K562 (cell line): ENCODE data around the gene BSPRY. TPM values are rescaled to one million over a fixed set of nuclear protein-coding genes. Genes with fewer than 3 reads are reported as not detected.

ENCODE experiments used
- CHD4 ChIP-seq: fragments of 200-600 bp; sonication (generic); IDR thresholded peaks from 3 replicates; pipeline ENCODE4 v1.6.1; 2012; ENCODE audit warnings: low read depth, mild to moderate bottlenecking, mixed read lengths, low read length, inconsistent platforms; ENCODE audit not compliant: insufficient read depth, insufficient replicate concordance, poor library complexity, severe bottlenecking
- COPS2 ChIP-seq: fragments of 450-650 bp; conservative IDR thresholded peaks from 2 replicates; pipeline ENCODE4 v1.6.1; 2016; ENCODE audit warnings: mild to moderate bottlenecking, moderate library complexity
- ILF3 ChIP-seq: fragments of 450-650 bp; IDR thresholded peaks from 2 replicates; pipeline ENCODE4 v1.6.1; 2018; ENCODE audit warnings: antibody characterized with exemption, mild to moderate bottlenecking, moderate library complexity, borderline replicate concordance
- MAFG ChIP-seq: fragments of 450-650 bp; conservative IDR thresholded peaks from 2 replicates; pipeline ENCODE4 v1.6.1; 2016; ENCODE audit warnings: missing genetic modification characterization, missing compliant biosample characterization
- MYC ChIP-seq, 2 experiments: fragments of 250-450 bp in 1 of 2; sonication (Bioruptor Pico) in 1 of 2; IDR thresholded peaks; 2 replicates each; pipeline versions ENCODE4 v1.5.1 to v1.6.1; 2012 to 2021; ENCODE audit warnings: low read depth in 2 of 2, borderline replicate concordance in 1 of 2, improper control_type of control experiment in 1 of 2, low read length in 1 of 2, mild to moderate bottlenecking in 1 of 2, moderate library complexity in 1 of 2
- NELFE ChIP-seq: IDR thresholded peaks from 2 replicates; pipeline ENCODE4 v1.6.1; 2011; ENCODE audit warnings: mild to moderate bottlenecking; ENCODE audit not compliant: insufficient read depth, insufficient read length
- PTRF ChIP-seq: fragments of 450-650 bp; IDR thresholded peaks from 2 replicates; pipeline ENCODE4 v1.6.1; 2016; ENCODE audit warnings: mild to moderate bottlenecking, missing genetic modification characterization, missing compliant biosample characterization
- SMAD1 ChIP-seq: fragments of 150-350 bp; IDR thresholded peaks from 2 replicates; pipeline ENCODE4 v1.6.1; 2014; ENCODE audit warnings: low read length, low read depth; ENCODE audit not compliant: partially characterized antibody
- TRIM28 ChIP-seq: fragments of 450-650 bp; IDR thresholded peaks from 2 replicates; pipeline ENCODE4 v1.6.1; 2017
- XRCC4 ChIP-seq: IDR thresholded peaks from one replicate; pipeline ENCODE4 v1.6.1; 2011; ENCODE audit not compliant: insufficient read depth, insufficient read length; ENCODE audit errors: extremely low read depth
- ZBTB7A ChIP-seq: IDR thresholded peaks from 2 replicates; pipeline ENCODE4 v1.6.1; 2011; ENCODE audit warnings: low read depth, mild to moderate bottlenecking, low read length, moderate library complexity, borderline replicate concordance; ENCODE audit not compliant: control insufficient read depth
- polyA plus RNA-seq, 8 experiments: library from polyadenylated mRNA; depleted of rRNA in 4 of 8; stranded (reverse) in 5 of 8; unstranded in 3 of 8; fragments of >200 nt; fragmentation: Nextera tagmentation in 2 of 8; fragmentation: Illumina TruSeq in 1 of 8; extraction: Ambion mirVana in 2 of 8; extraction: Trizol in 1 of 8; gene quantifications; 2 replicates each; pipeline versions ENCODE4 v1.2.1 to v1.2.3, GENCODE V29; 2011 to 2014; ENCODE audit warnings: inconsistent platforms in 1 of 8, missing spikeins in 1 of 8
- total RNA-seq, 7 experiments: library from RNA; depleted of rRNA in 6 of 7; stranded (reverse); fragments of >200 nt in 6 of 7; fragmentation: Illumina TruSeq in 2 of 7; extraction: Trizol in 2 of 7; gene quantifications; 2 replicates each; pipeline versions ENCODE4 v1.2.1 to v1.2.3, GENCODE V29; 2011 to 2021; ENCODE audit warnings: low replicate concordance in 1 of 7
- TF ChIP-seq, protein P1 (sequence below): IDR thresholded peaks from 2 replicates; pipeline ENCODE4 v1.6.1; 2016; ENCODE audit warnings: missing genetic modification characterization, missing compliant biosample characterization
- TF ChIP-seq, protein P2 (sequence below): fragments of 450-650 bp; IDR thresholded peaks from 2 replicates; pipeline ENCODE4 v1.6.1; 2016; ENCODE audit warnings: antibody characterized with exemption
- TF ChIP-seq, protein P3 (sequence below), 3 experiments: fragments of 200-800 bp in 1 of 3; sonication (Bioruptor generic) in 1 of 3; sonication (generic) in 1 of 3; formaldehyde crosslinking in 1 of 3; IDR thresholded peaks; 2 replicates each; pipeline versions ENCODE4 v1.6.1 to v1.8.0; 2016 to 2022; ENCODE audit warnings: mild to moderate bottlenecking in 2 of 3, missing compliant biosample characterization in 2 of 3, missing genetic modification characterization in 2 of 3, missing genetic modification reagents in 1 of 3
- TF ChIP-seq, protein P4 (sequence below): fragments of 450-650 bp; IDR thresholded peaks from 2 replicates; pipeline ENCODE4 v1.6.1; 2016; ENCODE audit warnings: missing biosample characterization, missing genetic modification characterization
- TF ChIP-seq, protein P5 (sequence below): fragments of 250-450 bp; sonication (Bioruptor Pico); IDR thresholded peaks from 2 replicates; pipeline ENCODE4 v1.4.0; 2020
- TF ChIP-seq, protein P6 (sequence below), 2 experiments: IDR thresholded peaks; 2 replicates each; pipeline ENCODE4 v1.6.1; 2011; ENCODE audit warnings: borderline replicate concordance in 1 of 2, control low read depth in 1 of 2, low read depth in 1 of 2, low read length in 1 of 2, mild to moderate bottlenecking in 1 of 2, mixed read lengths in 1 of 2, moderate library complexity in 1 of 2; ENCODE audit not compliant: insufficient read depth in 1 of 2, insufficient read length in 1 of 2, poor library complexity in 1 of 2, severe bottlenecking in 1 of 2; ENCODE audit errors: extremely low read depth in 1 of 2

Gene BSPRY
- total and polyA plus RNA-seq, 9 of the 15 experiments (the other 6 are each of a cell fraction or from before 2014, with no cell fraction given) = 0.07 to 0.67 (median 0.18) TPM

DNA sequence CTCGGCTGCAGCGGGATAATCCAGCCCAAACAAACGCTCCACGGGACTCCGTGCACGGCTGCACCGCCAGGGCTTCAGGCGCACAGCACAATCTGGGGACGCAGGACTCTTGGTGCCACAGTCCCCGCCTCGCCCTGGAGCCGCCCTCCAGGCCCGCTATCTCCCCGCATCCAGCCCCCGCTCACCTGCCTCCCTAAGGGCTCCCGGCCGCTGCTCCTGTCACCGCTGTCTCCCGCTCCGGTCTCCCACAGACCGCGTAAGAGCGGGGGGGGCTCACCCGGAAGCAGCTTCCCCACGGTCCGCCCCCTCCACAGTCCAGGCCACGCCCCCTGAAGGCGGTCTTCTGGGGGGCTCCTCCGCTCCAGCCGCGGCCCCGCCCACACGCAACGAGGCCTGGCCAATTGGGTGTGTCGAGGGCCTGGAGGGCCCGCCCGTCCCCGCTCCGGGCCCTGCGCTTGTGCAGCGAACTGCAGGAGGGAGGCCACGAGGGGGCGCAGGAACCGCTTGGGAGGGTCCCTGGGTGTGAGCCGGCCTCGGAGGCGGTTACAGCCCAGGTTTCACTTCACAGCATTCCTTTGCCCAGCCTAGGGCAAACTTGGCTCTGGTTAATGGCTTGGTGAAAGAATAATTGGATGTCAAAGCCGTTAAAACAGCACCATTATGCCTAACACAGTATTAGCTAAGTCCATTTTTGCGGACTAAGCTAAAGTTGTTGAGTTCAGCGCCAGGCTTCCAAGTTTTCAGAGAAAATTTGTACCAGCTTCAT lies 51.9 kb downstream of the BSPRY start, which contains the start of gene ALAD (continued):
- TF ChIP-seq, protein P1, sequence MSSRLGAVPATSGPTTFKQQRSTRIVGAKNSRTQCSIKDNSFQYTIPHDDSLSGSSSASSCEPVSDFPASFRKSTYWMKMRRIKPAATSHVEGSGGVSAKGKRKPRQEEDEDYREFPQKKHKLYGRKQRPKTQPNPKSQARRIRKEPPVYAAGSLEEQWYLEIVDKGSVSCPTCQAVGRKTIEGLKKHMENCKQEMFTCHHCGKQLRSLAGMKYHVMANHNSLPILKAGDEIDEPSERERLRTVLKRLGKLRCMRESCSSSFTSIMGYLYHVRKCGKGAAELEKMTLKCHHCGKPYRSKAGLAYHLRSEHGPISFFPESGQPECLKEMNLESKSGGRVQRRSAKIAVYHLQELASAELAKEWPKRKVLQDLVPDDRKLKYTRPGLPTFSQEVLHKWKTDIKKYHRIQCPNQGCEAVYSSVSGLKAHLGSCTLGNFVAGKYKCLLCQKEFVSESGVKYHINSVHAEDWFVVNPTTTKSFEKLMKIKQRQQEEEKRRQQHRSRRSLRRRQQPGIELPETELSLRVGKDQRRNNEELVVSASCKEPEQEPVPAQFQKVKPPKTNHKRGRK (tag) = no peak
- no peak for TF ChIP-seq SMAD1
- no peak for TF ChIP-seq PTRF
- peak; percentile 34; the same call in 1 of the 2 replicates for TF ChIP-seq MYC (IDR thresholded peaks at IDR 0.05; ENCODE audit: low read depth, low read length)
- TF ChIP-seq MYC (CRISPR knock-in tag; IDR thresholded peaks at IDR 0.05; ENCODE audit: borderline replicate concordance, low read depth) = no peak
- TF ChIP-seq ILF3 = no peak
- no peak for TF ChIP-seq XRCC4
- TF ChIP-seq TRIM28 = no peak; the same call in 1 of the 2 replicates
- TF ChIP-seq COPS2 = no peak
- TF ChIP-seq, protein P2, sequence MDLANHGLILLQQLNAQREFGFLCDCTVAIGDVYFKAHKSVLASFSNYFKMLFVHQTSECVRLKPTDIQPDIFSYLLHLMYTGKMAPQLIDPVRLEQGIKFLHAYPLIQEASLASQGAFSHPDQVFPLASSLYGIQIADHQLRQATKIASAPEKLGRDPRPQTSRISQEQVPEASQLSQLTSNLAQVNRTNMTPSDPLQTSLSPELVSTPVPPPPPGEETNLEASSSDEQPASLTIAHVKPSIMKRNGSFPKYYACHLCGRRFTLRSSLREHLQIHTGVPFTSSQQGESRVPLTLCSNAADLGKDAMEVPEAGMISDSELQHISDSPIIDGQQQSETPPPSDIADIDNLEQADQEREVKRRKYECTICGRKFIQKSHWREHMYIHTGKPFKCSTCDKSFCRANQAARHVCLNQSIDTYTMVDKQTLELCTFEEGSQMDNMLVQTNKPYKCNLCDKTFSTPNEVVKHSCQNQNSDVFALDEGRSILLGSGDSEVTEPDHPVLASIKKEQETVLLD = no peak
- TF ChIP-seq, protein P3, sequence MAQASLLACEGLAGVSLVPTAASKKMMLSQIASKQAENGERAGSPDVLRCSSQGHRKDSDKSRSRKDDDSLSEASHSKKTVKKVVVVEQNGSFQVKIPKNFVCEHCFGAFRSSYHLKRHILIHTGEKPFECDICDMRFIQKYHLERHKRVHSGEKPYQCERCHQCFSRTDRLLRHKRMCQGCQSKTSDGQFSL (CRISPR knock-in tag; IDR thresholded peaks at IDR 0.05) = peak; percentile 97
- TF ChIP-seq, protein P3 (tag; IDR thresholded peaks at IDR 0.05) = peak in 1 of 2 experiments; percentile 81; a peak in 2 of 4 replicates
- no peak for TF ChIP-seq NELFE
- no peak for TF ChIP-seq MAFG
- TF ChIP-seq, protein P4, sequence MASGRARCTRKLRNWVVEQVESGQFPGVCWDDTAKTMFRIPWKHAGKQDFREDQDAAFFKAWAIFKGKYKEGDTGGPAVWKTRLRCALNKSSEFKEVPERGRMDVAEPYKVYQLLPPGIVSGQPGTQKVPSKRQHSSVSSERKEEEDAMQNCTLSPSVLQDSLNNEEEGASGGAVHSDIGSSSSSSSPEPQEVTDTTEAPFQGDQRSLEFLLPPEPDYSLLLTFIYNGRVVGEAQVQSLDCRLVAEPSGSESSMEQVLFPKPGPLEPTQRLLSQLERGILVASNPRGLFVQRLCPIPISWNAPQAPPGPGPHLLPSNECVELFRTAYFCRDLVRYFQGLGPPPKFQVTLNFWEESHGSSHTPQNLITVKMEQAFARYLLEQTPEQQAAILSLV = no peak
- TF ChIP-seq, protein P5, sequence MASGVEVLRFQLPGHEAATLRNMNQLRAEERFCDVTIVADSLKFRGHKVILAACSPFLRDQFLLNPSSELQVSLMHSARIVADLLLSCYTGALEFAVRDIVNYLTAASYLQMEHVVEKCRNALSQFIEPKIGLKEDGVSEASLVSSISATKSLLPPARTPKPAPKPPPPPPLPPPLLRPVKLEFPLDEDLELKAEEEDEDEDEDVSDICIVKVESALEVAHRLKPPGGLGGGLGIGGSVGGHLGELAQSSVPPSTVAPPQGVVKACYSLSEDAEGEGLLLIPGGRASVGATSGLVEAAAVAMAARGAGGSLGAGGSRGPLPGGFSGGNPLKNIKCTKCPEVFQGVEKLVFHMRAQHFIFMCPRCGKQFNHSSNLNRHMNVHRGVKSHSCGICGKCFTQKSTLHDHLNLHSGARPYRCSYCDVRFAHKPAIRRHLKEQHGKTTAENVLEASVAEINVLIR = 0 out of 2 replicates have a peak, but pooled peaks have one; percentile 27
- TF ChIP-seq CHD4 = peak; percentile 40
- TF ChIP-seq ZBTB7A = peak; percentile 96
- TF ChIP-seq, protein P6, sequence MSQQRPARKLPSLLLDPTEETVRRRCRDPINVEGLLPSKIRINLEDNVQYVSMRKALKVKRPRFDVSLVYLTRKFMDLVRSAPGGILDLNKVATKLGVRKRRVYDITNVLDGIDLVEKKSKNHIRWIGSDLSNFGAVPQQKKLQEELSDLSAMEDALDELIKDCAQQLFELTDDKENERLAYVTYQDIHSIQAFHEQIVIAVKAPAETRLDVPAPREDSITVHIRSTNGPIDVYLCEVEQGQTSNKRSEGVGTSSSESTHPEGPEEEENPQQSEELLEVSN (IDR thresholded peaks at IDR 0.05; ENCODE audit: borderline replicate concordance in 1 of 2, extremely low read depth in 1 of 2, insufficient read depth in 1 of 2, insufficient read length in 1 of 2, low read depth in 1 of 2, low read length in 1 of 2, poor library complexity in 1 of 2, severe bottlenecking in 1 of 2) = peak; percentile 15 to 53
